MM.1S (cell line): ENCODE results near the gene RAPGEF6.
"Not testable (repeated sequence)": the region's sequence is repeated elsewhere in the genome, so short reads cannot be mapped to it uniquely, and the experiment has no call there.

Experiments used
- DNase-seq: peaks from one replicate; pipeline ENCODE4 v3.0.0-alpha.2; 2015
- H2AFZ ChIP-seq: fragments of 300-600 bp; sonication (generic); 2 replicates; pipeline ENCODE4 v1.6.0; 2016; ENCODE audit warnings: antibody characterized with exemption, low read length
- H3F3A ChIP-seq: fragments of 300-600 bp; sonication (generic); 2 replicates; pipeline ENCODE4 v1.6.1; 2016; ENCODE audit warnings: mild to moderate bottlenecking, antibody characterized with exemption, low read length, moderate library complexity, mixed read lengths; ENCODE audit not compliant: insufficient read depth
- H3K27ac ChIP-seq: fragments of 300-600 bp; sonication (generic); 2 replicates; pipeline ENCODE4 v1.5.1; 2016; ENCODE audit warnings: mild to moderate bottlenecking, low read length
- H3K27me3 ChIP-seq: fragments of 300-600 bp; sonication (generic); replicated peaks from 2 replicates; pipeline ENCODE4 v1.6.0; 2016; ENCODE audit warnings: low read length; ENCODE audit not compliant: insufficient read depth
- H3K36me3 ChIP-seq: fragments of 300-600 bp; sonication (generic); replicated peaks from 2 replicates; pipeline ENCODE4 v1.6.1; 2016; ENCODE audit warnings: mild to moderate bottlenecking, low read length, mixed read lengths; ENCODE audit not compliant: insufficient read depth
- H3K4me1 ChIP-seq: fragments of 300-600 bp; sonication (generic); 2 replicates; pipeline ENCODE4 v1.6.1; 2016; ENCODE audit warnings: low read length, mixed read lengths
- H3K4me2 ChIP-seq: fragments of 300-600 bp; sonication (generic); 2 replicates; pipeline ENCODE4 v1.6.0; 2016; ENCODE audit warnings: low read depth, low read length
- H3K4me3 ChIP-seq: fragments of 300-600 bp; sonication (generic); 2 replicates; pipeline ENCODE4 v1.5.1; 2016; ENCODE audit warnings: low read length, mixed read lengths
- H3K79me2 ChIP-seq: fragments of 300-600 bp; sonication (generic); 2 replicates; pipeline ENCODE4 v1.6.1; 2016; ENCODE audit warnings: mixed run types, low read length, mixed read lengths
- H3K9ac ChIP-seq: fragments of 300-600 bp; sonication (generic); 2 replicates; pipeline ENCODE4 v1.6.1; 2016; ENCODE audit warnings: low read length, mixed read lengths
- H3K9me2 ChIP-seq: fragments of 300-600 bp; sonication (generic); replicated peaks from 2 replicates; pipeline ENCODE4 v1.6.1; 2016; ENCODE audit warnings: mild to moderate bottlenecking, low read length, mixed read lengths; ENCODE audit not compliant: insufficient read depth
- H3K9me3 ChIP-seq: fragments of 300-600 bp; sonication (generic); replicated peaks from 2 replicates; pipeline ENCODE4 v1.6.1; 2016; ENCODE audit warnings: mild to moderate bottlenecking, low read length, mixed read lengths; ENCODE audit not compliant: insufficient read depth
- H4K20me1 ChIP-seq: fragments of 300-600 bp; sonication (generic); 2 replicates; pipeline ENCODE4 v1.6.1; 2016; ENCODE audit warnings: mild to moderate bottlenecking, low read length, moderate library complexity, mixed read lengths; ENCODE audit not compliant: insufficient read depth
- EZH2 ChIP-seq: fragments of 300-600 bp; sonication (generic); optimal IDR thresholded peaks from 2 replicates; pipeline ENCODE3; 2017; ENCODE audit warnings: low read depth, mild to moderate bottlenecking, antibody characterized with exemption, low read length, mixed read lengths
- EZH2phosphoT487 ChIP-seq: fragments of 300-600 bp; sonication (generic); IDR thresholded peaks from 2 replicates; pipeline ENCODE4 v1.6.1; 2018; ENCODE audit warnings: antibody characterized with exemption, low read length
- TF ChIP-seq, protein P1 (sequence below): fragments of 300-600 bp; sonication (generic); IDR thresholded peaks from 2 replicates; pipeline ENCODE4 v1.5.1; 2016; ENCODE audit warnings: antibody characterized with exemption, low read length, mixed read lengths

Gene RAPGEF6

DNA sequence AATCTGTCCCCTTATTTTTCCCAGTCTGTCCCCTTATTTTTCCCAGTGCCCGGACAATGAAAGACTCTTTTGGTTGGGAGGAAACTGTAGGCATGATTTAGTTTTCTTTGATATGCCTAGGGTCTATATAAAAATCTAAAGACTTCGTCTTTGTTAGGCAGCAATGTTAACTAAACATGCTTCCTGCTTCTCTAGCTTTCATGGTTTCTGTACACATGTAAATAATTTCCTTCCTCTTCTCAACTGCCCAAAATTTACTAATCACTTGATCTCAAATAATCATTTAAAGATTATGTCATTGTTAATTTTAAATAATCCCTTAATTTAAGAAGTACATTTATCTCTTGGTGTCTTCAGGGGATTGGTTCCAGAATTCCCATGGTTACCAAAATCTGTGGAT is 47.8 kb upstream of the RAPGEF6 start:
- TF ChIP-seq EZH2 (no peak), EZH2phosphoT487 (no peak)
- Histone ChIP-seq H3F3A (no peaks in the 10 kb centered on the region), H2AFZ (no peak overlapping the region), H3K36me3 (no peaks in the 10 kb centered on the region; the same call in 1 of the 2 replicates), H4K20me1 (no peaks in the 10 kb centered on the region), H3K27me3 (no peaks in the 10 kb centered on the region), H3K9ac (no peak overlapping the region), H3K9me3 (no peaks in the 10 kb centered on the region), H3K4me2 (no peak overlapping the region), H3K4me1 (no peaks in the 10 kb centered on the region), H3K9me2 (no peaks in the 10 kb centered on the region), H3K27ac (no peak overlapping the region), H3K79me2 (no peaks in the 10 kb centered on the region), H3K4me3 (no peak overlapping the region)
- DNase-seq: no peak

DNA sequence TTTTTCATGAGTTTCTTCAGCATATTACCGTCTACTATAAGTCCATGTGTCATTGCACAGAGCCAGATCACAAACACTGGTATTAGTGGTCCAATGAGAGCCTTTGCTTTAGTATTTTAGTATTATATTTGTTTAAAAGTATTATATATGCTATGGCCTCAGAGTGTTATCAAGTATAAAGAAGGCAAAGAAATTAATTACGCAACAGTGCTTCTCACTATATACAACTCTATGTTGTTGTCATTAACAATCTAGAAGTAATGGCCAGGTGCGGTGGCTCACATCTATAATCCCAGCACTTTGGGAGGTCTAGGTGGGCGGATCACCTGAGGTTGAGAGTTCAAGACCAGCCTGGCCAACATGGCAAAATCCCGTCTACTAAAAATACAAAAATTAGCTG is 47.1 kb upstream of the RAPGEF6 start:
- Histone ChIP-seq H3K9me2 (no peaks in the 10 kb centered on the region), H3K36me3 (no peaks in the 10 kb centered on the region; the same call in 1 of the 2 replicates), H2AFZ (no peak overlapping the region), H3K4me3 (no peak overlapping the region), H3K79me2 (no peaks in the 10 kb centered on the region), H3F3A (no peaks in the 10 kb centered on the region), H3K27ac (no peak overlapping the region), H3K27me3 (no peaks in the 10 kb centered on the region), H3K4me1 (no peaks in the 10 kb centered on the region), H3K9ac (no peak overlapping the region), H4K20me1 (no peaks in the 10 kb centered on the region), H3K9me3 (no peaks in the 10 kb centered on the region), H3K4me2 (no peak overlapping the region)
- TF ChIP-seq EZH2phosphoT487 (no peak), EZH2 (no peak)
- TF ChIP-seq, protein P1, sequence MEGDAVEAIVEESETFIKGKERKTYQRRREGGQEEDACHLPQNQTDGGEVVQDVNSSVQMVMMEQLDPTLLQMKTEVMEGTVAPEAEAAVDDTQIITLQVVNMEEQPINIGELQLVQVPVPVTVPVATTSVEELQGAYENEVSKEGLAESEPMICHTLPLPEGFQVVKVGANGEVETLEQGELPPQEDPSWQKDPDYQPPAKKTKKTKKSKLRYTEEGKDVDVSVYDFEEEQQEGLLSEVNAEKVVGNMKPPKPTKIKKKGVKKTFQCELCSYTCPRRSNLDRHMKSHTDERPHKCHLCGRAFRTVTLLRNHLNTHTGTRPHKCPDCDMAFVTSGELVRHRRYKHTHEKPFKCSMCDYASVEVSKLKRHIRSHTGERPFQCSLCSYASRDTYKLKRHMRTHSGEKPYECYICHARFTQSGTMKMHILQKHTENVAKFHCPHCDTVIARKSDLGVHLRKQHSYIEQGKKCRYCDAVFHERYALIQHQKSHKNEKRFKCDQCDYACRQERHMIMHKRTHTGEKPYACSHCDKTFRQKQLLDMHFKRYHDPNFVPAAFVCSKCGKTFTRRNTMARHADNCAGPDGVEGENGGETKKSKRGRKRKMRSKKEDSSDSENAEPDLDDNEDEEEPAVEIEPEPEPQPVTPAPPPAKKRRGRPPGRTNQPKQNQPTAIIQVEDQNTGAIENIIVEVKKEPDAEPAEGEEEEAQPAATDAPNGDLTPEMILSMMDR: no peak
- no peak for DNase-seq

DNA sequence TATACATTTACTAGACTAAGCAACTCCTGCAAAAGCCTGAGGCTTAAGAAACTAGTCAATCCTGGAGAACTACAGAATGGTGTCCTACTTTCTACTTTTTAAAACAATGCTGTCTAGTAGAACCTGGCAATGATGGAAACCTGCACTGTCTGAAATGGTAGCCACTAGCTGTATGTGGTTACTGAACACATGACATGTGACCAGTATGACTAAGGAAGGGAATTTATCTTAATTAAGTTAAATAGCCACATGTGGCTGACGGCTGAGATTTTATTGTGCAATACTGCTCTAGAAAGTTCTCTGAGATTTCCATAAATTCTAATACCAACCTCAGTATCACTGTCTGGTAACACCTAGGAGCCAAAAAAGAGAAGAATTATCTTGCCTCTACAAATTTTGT is 44.9 kb upstream of the RAPGEF6 start:
- Histone ChIP-seq H4K20me1 (no peaks in the 10 kb centered on the region), H2AFZ (no peak overlapping the region), H3K4me1 (no peaks in the 10 kb centered on the region), H3K27me3 (no peaks in the 10 kb centered on the region), H3K36me3 (no peaks in the 10 kb centered on the region; the same call in 1 of the 2 replicates), H3K79me2 (no peaks in the 10 kb centered on the region), H3K9ac (no peak overlapping the region), H3K9me3 (no peaks in the 10 kb centered on the region), H3K9me2 (no peaks in the 10 kb centered on the region), H3K27ac (no peak overlapping the region), H3K4me2 (no peak overlapping the region), H3K4me3 (no peak overlapping the region), H3F3A (no peaks in the 10 kb centered on the region)
- no peak for TF ChIP-seq EZH2phosphoT487
- TF ChIP-seq EZH2: no peak
- TF ChIP-seq, protein P1: no peak
- no peak for DNase-seq

DNA sequence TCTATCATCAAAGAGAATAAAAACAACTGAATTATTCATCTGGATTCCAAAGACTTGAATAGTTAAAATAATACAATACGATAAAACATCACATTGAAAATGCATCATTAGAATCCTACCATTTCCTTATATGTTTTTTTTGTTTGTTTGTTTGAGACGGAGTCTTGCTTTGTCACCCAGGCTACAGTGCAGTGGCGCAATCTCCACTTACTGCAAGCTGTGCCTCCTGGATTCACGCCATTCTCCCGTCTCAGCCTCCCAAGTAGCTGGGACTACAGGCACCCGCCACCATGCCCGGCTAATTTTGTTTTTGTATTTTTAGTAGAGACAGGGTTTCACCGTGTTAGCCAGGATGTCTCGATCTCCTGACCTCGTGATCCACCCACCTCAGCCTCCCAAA is 43.2 kb upstream of the RAPGEF6 start:
- H3K9me2 ChIP-seq, H3K4me3 ChIP-seq, H3K9me3 ChIP-seq, DNase-seq, H3K4me1 ChIP-seq, H3K9ac ChIP-seq, H3K79me2 ChIP-seq, H3K27ac ChIP-seq, H3F3A ChIP-seq, H3K4me2 ChIP-seq, H4K20me1 ChIP-seq, H3K27me3 ChIP-seq, H3K36me3 ChIP-seq, H2AFZ ChIP-seq: not testable (repeated sequence)
